H1 (cell line): ENCODE measurements around the gene PRSS23. TPM values are rescaled to one million over a fixed set of nuclear protein-coding genes. Genes with fewer than 3 reads are reported as not detected.

Source experiments
- CTCF ChIA-PET: fragments of 300-600 bp; sonication (Branson Sonifier 250); formaldehyde crosslinking; loops from one replicate; lab custom pipeline; 2021; ENCODE audit not compliant: partially characterized antibody; lab: Charles Lee
- POLR2A ChIA-PET: fragments of 300-600 bp; sonication (Branson Sonifier 250); formaldehyde crosslinking; loops from one replicate; lab custom pipeline; 2021; ENCODE audit warnings: inconsistent platforms; ENCODE audit not compliant: partially characterized antibody; lab: Charles Lee
- DNase-seq, 2 experiments: peaks; one replicate each; pipeline versions ENCODE4 v3.0.0 to v3.0.0-alpha.2; 2010 to 2022; ENCODE audit warnings: low spot score in 2 of 2, low read depth in 1 of 2, mixed read lengths in 1 of 2
- FAIRE-seq: peaks from 2 replicates; lab custom pipeline; 2011; peaks lifted over from hg19 to GRCh38; lab: Jason Lieb, UNC
- H2AFZ ChIP-seq: 2 replicates; pipeline ENCODE4 v1.8.1; 2012; ENCODE audit warnings: low read length, inconsistent platforms
- H2AK5ac ChIP-seq: 2 replicates; pipeline ENCODE4 v1.6.1; 2013; ENCODE audit warnings: low read depth, low read length
- H2BK120ac ChIP-seq: replicated peaks from 2 replicates; pipeline ENCODE3; 2013; ENCODE audit warnings: low read depth, low read length, inconsistent platforms
- H2BK12ac ChIP-seq: 2 replicates; pipeline ENCODE4 v1.6.1; 2013; ENCODE audit warnings: low read depth, low read length
- H2BK15ac ChIP-seq: 2 replicates; pipeline ENCODE4 v1.6.1; 2013; ENCODE audit warnings: low read length
- H2BK20ac ChIP-seq: 2 replicates; pipeline ENCODE4 v1.6.1; 2013; ENCODE audit warnings: low read length
- H2BK5ac ChIP-seq: 2 replicates; pipeline ENCODE4 v1.6.1; 2013; ENCODE audit warnings: low read depth, low read length
- H3K14ac ChIP-seq: 2 replicates; pipeline ENCODE4 v1.6.1; 2013; ENCODE audit warnings: inconsistent platforms; ENCODE audit not compliant: insufficient read length
- H3K18ac ChIP-seq: 2 replicates; pipeline ENCODE4 v1.6.1; 2013; ENCODE audit warnings: low read length; ENCODE audit errors: extremely low read depth
- H3K23ac ChIP-seq: 2 replicates; pipeline ENCODE4 v1.6.1; 2013; ENCODE audit warnings: inconsistent platforms; ENCODE audit not compliant: insufficient read length
- H3K23me2 ChIP-seq: 2 replicates; pipeline ENCODE4 v1.6.1; 2013; ENCODE audit warnings: low read depth, low read length
- H3K27ac ChIP-seq: 2 replicates; pipeline ENCODE4 v1.6.1; 2011; ENCODE audit warnings: low read depth, low read length, inconsistent platforms
- H3K27me3 ChIP-seq, 4 experiments: replicated peaks in 1 of 4; 1 replicate in 1 of 4; 2 replicates in 3 of 4; pipeline versions ENCODE4 v1.6.1 to v1.8.1; 2011 to 2013; ENCODE audit warnings: low read length in 3 of 4, mild to moderate bottlenecking in 3 of 4, inconsistent platforms in 2 of 4, mixed read lengths in 2 of 4, moderate library complexity in 1 of 4; ENCODE audit not compliant: control insufficient read depth in 3 of 4, insufficient read depth in 3 of 4; ENCODE audit errors: extremely low read depth in 1 of 4
- H3K36me3 ChIP-seq, 4 experiments: 2 replicates each; pipeline versions ENCODE4 v1.6.1 to v1.8.1; 2011 to 2013; ENCODE audit warnings: mild to moderate bottlenecking in 4 of 4, low read length in 3 of 4, moderate library complexity in 2 of 4, control low read depth in 1 of 4, inconsistent platforms in 1 of 4; ENCODE audit not compliant: insufficient read depth in 4 of 4, control insufficient read depth in 2 of 4
- H3K4ac ChIP-seq: replicated peaks from 2 replicates; pipeline ENCODE3; 2013; ENCODE audit warnings: low read length, low read depth, mixed read lengths, inconsistent platforms; ENCODE audit not compliant: insufficient read length
- H3K4me1 ChIP-seq, 4 experiments: replicated peaks in 1 of 4; 1 replicate in 1 of 4; 2 replicates in 3 of 4; pipeline versions ENCODE4 v1.6.1 to v1.8.1; 2011 to 2013; ENCODE audit warnings: low read length in 3 of 4, inconsistent platforms in 2 of 4, mixed read lengths in 1 of 4; ENCODE audit not compliant: insufficient read depth in 4 of 4, control insufficient read depth in 3 of 4
- H3K4me2 ChIP-seq, 2 experiments: 2 replicates each; pipeline versions ENCODE4 v1.6.1 to v1.8.1; 2011 to 2013; ENCODE audit warnings: low read depth in 2 of 2, low read length in 2 of 2, control low read depth in 1 of 2, inconsistent platforms in 1 of 2, mild to moderate bottlenecking in 1 of 2; ENCODE audit not compliant: insufficient read depth in 1 of 2
- H3K4me3 ChIP-seq, 4 experiments: fragments of 200-600, 300-600 bp in 1 of 4; sonication (generic), shearing (Covaris generic), sonication (Bioruptor Twin) in 1 of 4; 2 replicates each; pipeline versions ENCODE4 v1.5.1 to v1.8.1; 2011 to 2016; ENCODE audit warnings: low read length in 4 of 4, low read depth in 3 of 4, control low read depth in 2 of 4, inconsistent platforms in 2 of 4, mild to moderate bottlenecking in 2 of 4, mixed read lengths in 1 of 4, moderate library complexity in 1 of 4; ENCODE audit not compliant: insufficient read depth in 2 of 4; ENCODE audit errors: extremely low read depth in 1 of 4
- H3K56ac ChIP-seq: replicated peaks from 2 replicates; pipeline ENCODE3; 2013; ENCODE audit warnings: low read depth, mild to moderate bottlenecking, mixed read lengths, low read length, inconsistent platforms; ENCODE audit not compliant: insufficient read length
- H3K79me1 ChIP-seq: 2 replicates; pipeline ENCODE4 v1.6.1; 2013; ENCODE audit warnings: low read depth, low read length, control low read depth
- H3K79me2 ChIP-seq, 2 experiments: 2 replicates each; pipeline versions ENCODE4 v1.6.1 to v1.8.1; 2012 to 2013; ENCODE audit warnings: low read length in 2 of 2, mild to moderate bottlenecking in 2 of 2, inconsistent platforms in 1 of 2; ENCODE audit not compliant: insufficient read depth in 2 of 2, control insufficient read depth in 1 of 2
- H3K9ac ChIP-seq, 4 experiments: replicated peaks in 1 of 4; 1 replicate in 1 of 4; 2 replicates in 3 of 4; pipeline versions ENCODE4 v1.6.1 to v1.8.1; 2011 to 2013; ENCODE audit warnings: low read depth in 3 of 4, low read length in 3 of 4, control low read depth in 2 of 4, mild to moderate bottlenecking in 2 of 4, moderate library complexity in 2 of 4, inconsistent platforms in 1 of 4; ENCODE audit errors: extremely low read depth in 1 of 4
- H3K9me3 ChIP-seq, 2 experiments: 2 replicates each; pipeline versions ENCODE4 v1.6.1 to v1.8.1; 2012 to 2013; ENCODE audit warnings: mild to moderate bottlenecking in 2 of 2, moderate library complexity in 2 of 2, control low read depth in 1 of 2, inconsistent platforms in 1 of 2, low read depth in 1 of 2, low read length in 1 of 2, mixed read lengths in 1 of 2; ENCODE audit not compliant: insufficient read depth in 2 of 2
- H4K20me1 ChIP-seq, 2 experiments: replicated peaks in 1 of 2; 2 replicates each; pipeline versions ENCODE3 to v1.8.1; 2011 to 2013; ENCODE audit warnings: inconsistent platforms in 2 of 2, low read length in 2 of 2, mild to moderate bottlenecking in 1 of 2; ENCODE audit not compliant: insufficient read depth in 2 of 2, control insufficient read depth in 1 of 2
- H4K5ac ChIP-seq: 2 replicates; pipeline ENCODE4 v1.6.1; 2013; ENCODE audit warnings: low read length, low read depth, mixed read lengths, inconsistent platforms; ENCODE audit not compliant: insufficient read length
- H4K8ac ChIP-seq: 2 replicates; pipeline ENCODE4 v1.8.0; 2013; ENCODE audit warnings: mild to moderate bottlenecking, moderate library complexity, low read length, inconsistent platforms; ENCODE audit not compliant: insufficient read depth; ENCODE audit errors: extremely low read depth
- H4K91ac ChIP-seq: replicated peaks from 2 replicates; pipeline ENCODE3; 2013; ENCODE audit warnings: low read length, mixed read lengths, inconsistent platforms; ENCODE audit not compliant: insufficient read length
- ASH2L ChIP-seq: fragments of 200-600, 300-600 bp; sonication (generic); IDR thresholded peaks from one replicate; pipeline ENCODE4 v1.7.1; 2017; ENCODE audit warnings: low read length
- BACH1 ChIP-seq: IDR thresholded peaks from 2 replicates; pipeline ENCODE4 v1.6.1; 2012; ENCODE audit warnings: low read length, improper control_type of control experiment
- BCL11A ChIP-seq, 2 experiments: IDR thresholded peaks; one replicate each; pipeline ENCODE4 v1.6.1; 2011; ENCODE audit warnings: low read depth in 2 of 2, low read length in 2 of 2, mild to moderate bottlenecking in 2 of 2
- CBX8 ChIP-seq: fragments of 300-800, 300-1000 bp; sonication (generic); IDR thresholded peaks from 2 replicates; pipeline ENCODE4 v1.7.1; 2016; ENCODE audit warnings: low read depth, low read length, borderline replicate concordance
- CTBP2 ChIP-seq: IDR thresholded peaks from 2 replicates; pipeline ENCODE4 v1.7.0; 2011; ENCODE audit warnings: borderline replicate concordance, mild to moderate bottlenecking, moderate library complexity, mixed read lengths, low read length; ENCODE audit not compliant: insufficient read depth, insufficient read length
- E2F6 ChIP-seq: IDR thresholded peaks from 2 replicates; pipeline ENCODE4 v1.6.1; 2012; ENCODE audit warnings: inconsistent platforms
- HDAC6 ChIP-seq: IDR thresholded peaks from one replicate; pipeline ENCODE4 v1.7.1; 2012; ENCODE audit warnings: low read depth, mild to moderate bottlenecking, inconsistent platforms, low read length, moderate library complexity
- JUND ChIP-seq: IDR thresholded peaks from 2 replicates; pipeline ENCODE4 v1.6.1; 2011; ENCODE audit warnings: mild to moderate bottlenecking, improper control_type of control experiment, low read length
- NANOG ChIP-seq: IDR thresholded peaks from 2 replicates; pipeline ENCODE4 v1.6.1; 2011; ENCODE audit warnings: low read length, low read depth, mild to moderate bottlenecking, inconsistent platforms; ENCODE audit not compliant: insufficient read depth, poor library complexity, severe bottlenecking
- RAD21 ChIP-seq, 2 experiments: IDR thresholded peaks in 1 of 2; conservative IDR thresholded peaks in 1 of 2; 2 replicates each; pipeline ENCODE4 v1.6.1; 2011; ENCODE audit warnings: low read depth in 2 of 2, low read length in 2 of 2, improper control_type of control experiment in 1 of 2, inconsistent platforms in 1 of 2, mild to moderate bottlenecking in 1 of 2, moderate library complexity in 1 of 2
- SP1 ChIP-seq: IDR thresholded peaks from 2 replicates; pipeline ENCODE4 v1.6.1; 2011; ENCODE audit warnings: low read depth, low read length
- WGBS, 2 experiments: shearing (Covaris generic) in 1 of 2; methylation state at CpG; one replicate each; pipeline versions ENCODE4 v1.1.6 to v1.1.7; 2013 to 2015; ENCODE audit warnings: low lambda C conversion rate in 2 of 2, mixed read lengths in 2 of 2, inconsistent platforms in 1 of 2, low coverage in 1 of 2, missing lambda C conversion rate in 1 of 2; ENCODE audit not compliant: insufficient replicate concordance in 2 of 2, insufficient coverage in 1 of 2, insufficient read length in 1 of 2; ENCODE audit errors: extremely low coverage in 1 of 2, missing lambda C conversion rate in 1 of 2; 5-methylcytosine and 5-hydroxymethylcytosine counted together
- polyA plus RNA-seq, 7 experiments: library from polyadenylated mRNA; depleted of rRNA in 3 of 7; stranded (reverse) in 5 of 7; unstranded in 2 of 7; fragments of >200 nt in 5 of 7; fragments of 200-250 nt in 2 of 7; gene quantifications; 1 replicate in 5 of 7; 2 replicates in 1 of 7; 4 replicates in 1 of 7; pipeline versions ENCODE4 v1.2.1 to v1.2.3, GENCODE V29; 2011 to 2013; ENCODE audit warnings: missing spikeins in 2 of 7, mixed read lengths in 2 of 7
- total RNA-seq: library from RNA; stranded (reverse); fragmentation: NEBNext Ultra II Directional; extraction: Animal tissue kit (Norgen Biotek cat#: 25700); gene quantifications from 2 replicates; pipeline ENCODE4 v1.2.1, GENCODE V29; 2021

The PRSS23 gene
- total and polyA plus RNA-seq, 2 of the 8 experiments (the other 6 are each of a cell fraction or from before 2014, with no cell fraction given): 4.4 to 5.6 TPM

- no peak overlapping the region for H2AK5ac ChIP-seq
- no peaks in the 10 kb centered on the region for H3K4me1 ChIP-seq
- no peaks in the 10 kb centered on the region for H3K36me3 ChIP-seq
- no peak overlapping the region for H2AFZ ChIP-seq
- no peak overlapping the region for H3K18ac ChIP-seq
- H2BK5ac ChIP-seq: no peak overlapping the region
- WGBS, 2 experiments: 94% methylated on average over 1 of the region's 1 CpG; no CpG with 5 or more reads in 1 of the 2 experiments
- no peaks in the 10 kb centered on the region for H4K20me1 ChIP-seq
- no peaks in the 10 kb centered on the region for H3K27me3 ChIP-seq
- ChIA-PET POLR2A (no interaction called here), CTCF (interaction anchor here (0.9 to 3.2 kb wide), 6 partner anchors 8 to 255 kb away, joined by 3 to 21 read pairs (median 4); partner anchors contain the start of gene PRSS23)
- H3K79me2 ChIP-seq: no peaks in the 10 kb centered on the region
- no peak overlapping the region for H3K23ac ChIP-seq
- H3K79me1 ChIP-seq: no peaks in the 10 kb centered on the region
- H2BK20ac ChIP-seq: no peak overlapping the region
- no peak overlapping the region for H2BK120ac ChIP-seq
- no peak overlapping the region for H4K8ac ChIP-seq
- no peak overlapping the region for H4K91ac ChIP-seq
- H3K4me2 ChIP-seq: no peak overlapping the region
- H2BK15ac ChIP-seq: no peak overlapping the region
- H3K4me3 ChIP-seq: no peak overlapping the region
- H3K9me3 ChIP-seq: no peaks in the 10 kb centered on the region
- TF ChIP-seq NANOG (no peak), JUND (no peak), RAD21 (IDR thresholded peaks at IDR 0.05 in 1 of 2, conservative IDR thresholded peaks at IDR 0.05 in 1 of 2; ENCODE audit: low read depth in 2 of 2, low read length in 2 of 2) (no peak), BCL11A (IDR thresholded peaks at IDR 0.05; ENCODE audit: low read depth in 2 of 2, low read length in 2 of 2) (no peak), HDAC6 (no peak), CTBP2 (no peak), BACH1 (no peak), ASH2L (no peak), SP1 (no peak), CBX8 (no peak), E2F6 (no peak)
- FAIRE-seq (no peak), DNase-seq (no peak)
- no peak overlapping the region for H3K56ac ChIP-seq
- H3K27ac ChIP-seq: no peak overlapping the region
- H3K4ac ChIP-seq: no peak overlapping the region
- H2BK12ac ChIP-seq: no peak overlapping the region
- H3K23me2 ChIP-seq: no peaks in the 10 kb centered on the region
- no peak overlapping the region for H3K9ac ChIP-seq
- no peak overlapping the region for H3K14ac ChIP-seq
- no peak overlapping the region for H4K5ac ChIP-seq
Observed at GRCh38 chr11:86793307-86793706, 7.0 kb upstream of the PRSS23 start.
